Stimulated activated CD8-positive, alpha-beta memory T cell treated with anti-CD3 and anti-CD28 coated beads, Interleukin-2, amount 100 ng/mL, for 1 hour (primary cell): ENCODE results near the gene FNBP1L.

Source experiments
- DNase-seq, 2 donors: peaks; one replicate each; pipeline ENCODE4 v3.0.0-alpha.2; 2020; ENCODE audit warnings: low read depth in 2 of 2

FNBP1L gene

DNA sequence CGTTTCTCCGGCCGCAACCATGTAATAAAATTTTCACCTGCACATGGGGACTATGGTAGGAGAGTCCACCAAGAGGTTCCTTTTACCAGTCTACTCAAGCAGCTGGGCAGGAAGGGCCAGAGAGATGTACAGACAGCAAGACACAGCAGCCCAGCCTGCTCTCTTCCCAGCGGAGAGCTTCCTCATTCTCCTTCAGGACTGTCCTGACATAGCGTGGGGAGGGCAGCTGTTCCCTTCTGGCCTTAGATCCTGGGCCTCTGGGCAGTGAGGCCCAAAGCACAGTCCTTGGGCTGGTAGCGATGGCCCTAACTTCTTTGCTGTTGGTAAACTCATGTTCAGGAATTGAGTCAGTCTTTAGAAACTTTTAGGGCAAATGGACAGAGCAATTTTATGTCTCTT lies 144.6 kb downstream of the FNBP1L start:
- DNase-seq: no peak

GRCh38 chr1:93593854-93594602 lies 146.1 kb downstream of the FNBP1L start:
- DNase-seq: no peak

GRCh38 chr1:93594603-93594880 lies 146.6 kb downstream of the FNBP1L start:
- DNase-seq: no peak

DNA sequence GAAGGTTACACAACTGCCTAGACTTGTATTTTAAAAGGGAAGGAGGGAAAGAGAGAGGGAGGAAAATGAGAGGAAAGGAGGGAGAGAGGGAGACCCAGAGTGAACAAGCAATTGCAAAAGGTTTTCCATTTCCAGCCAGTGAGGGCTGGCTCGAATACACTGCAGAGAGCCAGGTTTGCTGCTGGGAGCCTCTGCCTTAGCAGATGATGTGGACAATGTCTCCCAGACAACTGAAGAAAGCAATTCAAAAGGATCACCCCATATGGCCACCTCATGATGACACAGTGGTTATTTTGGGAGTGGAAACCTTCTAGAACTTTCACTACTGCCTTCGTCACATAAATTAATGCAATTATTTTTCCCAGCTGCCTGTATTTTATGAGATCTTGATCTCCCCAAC lies 147.3 kb downstream of the FNBP1L start:
- no peak for DNase-seq

- DNase-seq: no peak
Observed at GRCh38 chr1:93595743-93596142, 147.8 kb downstream of the FNBP1L start.

DNA sequence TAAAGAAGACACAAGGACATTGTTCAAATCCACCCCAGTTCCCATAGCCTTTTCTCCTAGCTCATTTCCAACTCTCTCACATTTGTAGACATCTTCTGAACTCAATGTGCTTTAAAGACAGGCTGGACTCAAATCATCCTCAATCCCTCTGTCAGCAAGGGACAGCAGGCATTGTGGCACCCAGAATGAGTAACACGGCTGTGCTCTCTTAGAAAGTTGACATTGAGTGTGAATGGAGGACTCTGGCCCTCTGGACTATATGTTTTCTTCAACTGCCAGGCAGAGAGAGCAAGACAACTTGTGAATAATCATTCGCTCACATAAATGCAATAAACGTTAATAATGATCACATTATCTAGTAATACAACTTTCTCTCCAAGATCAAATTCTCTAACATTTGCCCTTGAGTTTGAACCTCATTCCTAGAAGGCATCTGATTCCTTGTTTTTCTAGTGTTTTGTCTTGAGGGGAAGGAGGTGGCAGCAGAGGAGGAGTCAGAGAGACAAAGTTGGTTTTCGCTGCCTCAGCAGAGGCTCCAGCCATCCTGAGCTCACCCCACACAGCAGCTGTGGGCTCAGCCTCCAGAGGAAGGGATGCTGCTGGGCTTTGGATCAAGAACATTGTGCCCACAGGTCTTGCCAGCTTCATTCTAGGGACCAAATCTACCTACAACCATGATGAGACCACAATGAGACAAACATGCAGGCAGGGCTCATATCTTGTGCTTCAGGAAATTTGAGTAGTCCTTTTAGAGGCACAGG lies 148.6 kb downstream of the FNBP1L start:
- DNase-seq: no peak

GRCh38 chr1:93597709-93598108 lies 149.8 kb downstream of the FNBP1L start:
- no peak for DNase-seq

DNA sequence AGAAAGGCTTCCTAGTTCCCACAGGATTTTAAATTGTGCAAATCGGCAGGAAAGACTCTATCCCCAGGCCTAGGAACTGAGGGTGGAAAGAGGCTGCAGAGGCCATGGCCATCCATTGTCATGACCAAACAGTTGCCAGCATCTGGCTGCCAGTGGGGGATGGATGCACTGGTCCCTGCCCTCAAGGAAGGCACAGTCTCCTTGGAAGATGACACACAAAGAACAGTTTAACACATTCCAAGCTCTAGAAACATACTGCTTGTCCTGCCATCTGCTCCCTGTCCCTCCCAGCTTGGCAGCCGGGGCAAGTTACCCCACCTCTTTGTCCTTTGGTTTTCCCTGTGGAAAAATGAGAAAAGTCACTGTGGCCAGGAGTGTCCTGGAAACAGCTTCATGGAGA lies 150.5 kb downstream of the FNBP1L start:
- no peak for DNase-seq

GRCh38 chr1:93598861-93599439 lies 151.0 kb downstream of the FNBP1L start:
- DNase-seq: no peak

DNA sequence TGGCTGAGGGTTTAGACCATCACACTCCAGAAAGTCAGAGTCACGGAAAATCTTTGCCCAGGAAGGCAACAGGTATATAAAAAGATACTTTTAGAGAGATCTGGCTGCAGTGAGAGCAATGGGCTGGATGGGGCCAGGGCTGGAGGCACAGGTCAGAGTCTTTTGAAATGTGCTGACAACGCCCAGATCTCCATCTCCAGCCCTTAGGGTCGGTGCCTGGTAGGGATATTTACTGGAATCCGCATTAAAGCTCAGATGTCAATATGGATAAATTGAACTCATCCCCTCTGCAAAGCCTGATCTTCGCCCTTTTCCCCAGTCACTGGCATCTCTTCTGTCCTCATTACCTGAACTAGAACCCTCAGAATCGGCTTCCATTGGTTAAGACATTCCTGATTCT lies 151.6 kb downstream of the FNBP1L start:
- DNase-seq: no peak

GRCh38 chr1:93600663-93601062 lies 152.7 kb downstream of the FNBP1L start:
- DNase-seq: no peak

DNA sequence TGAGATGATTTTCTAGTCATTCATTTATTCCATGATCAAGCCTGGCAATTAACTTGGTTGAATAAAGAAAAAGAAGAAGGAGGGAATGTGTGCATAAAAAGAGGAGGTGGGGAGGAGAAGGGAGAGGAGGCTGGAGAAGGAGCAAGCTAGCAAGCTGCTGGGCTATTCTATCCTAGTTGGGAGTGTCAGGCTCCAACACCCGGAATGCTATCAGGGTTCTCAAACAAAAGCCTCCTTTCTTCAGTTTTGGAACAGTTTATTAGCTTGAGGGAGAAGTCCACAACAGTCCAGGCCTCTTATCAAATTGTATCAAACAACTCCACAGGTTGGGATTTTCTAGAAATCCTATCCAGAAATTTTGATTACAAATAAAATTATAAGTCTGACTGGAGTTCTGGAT lies 153.8 kb downstream of the FNBP1L start:
- no peak for DNase-seq

DNA sequence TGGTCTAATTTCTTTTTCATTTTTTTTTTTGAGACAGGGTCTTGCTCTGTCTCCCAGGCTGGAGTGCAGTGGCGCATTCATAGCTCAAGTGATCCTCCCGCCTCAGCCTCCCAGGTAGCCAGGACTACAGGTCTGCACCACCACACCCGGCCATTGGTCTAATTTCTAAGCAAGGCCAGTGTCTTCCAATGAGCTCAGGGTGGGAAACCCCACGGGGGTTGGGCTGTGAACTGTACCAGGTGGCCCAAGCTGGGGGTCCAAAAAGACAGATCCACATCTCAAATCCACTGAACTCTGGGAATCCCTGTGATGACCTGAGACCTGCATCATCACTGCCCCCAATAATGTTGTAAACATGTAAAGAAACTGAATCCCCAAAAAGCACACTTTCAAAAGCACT lies 154.2 kb downstream of the FNBP1L start:
- no peak for DNase-seq

- no peak for DNase-seq
Observed at GRCh38 chr1:93603106-93603505, 155.2 kb downstream of the FNBP1L start.

- no peak for DNase-seq
Observed at GRCh38 chr1:93603601-93604000, 155.7 kb downstream of the FNBP1L start.
